ENCODE results near the gene AK9.

GRCh38 chr6:109496036-109496772, 194.8 kb downstream of the AK9 start:
- TF ChIP-seq, protein P1, sequence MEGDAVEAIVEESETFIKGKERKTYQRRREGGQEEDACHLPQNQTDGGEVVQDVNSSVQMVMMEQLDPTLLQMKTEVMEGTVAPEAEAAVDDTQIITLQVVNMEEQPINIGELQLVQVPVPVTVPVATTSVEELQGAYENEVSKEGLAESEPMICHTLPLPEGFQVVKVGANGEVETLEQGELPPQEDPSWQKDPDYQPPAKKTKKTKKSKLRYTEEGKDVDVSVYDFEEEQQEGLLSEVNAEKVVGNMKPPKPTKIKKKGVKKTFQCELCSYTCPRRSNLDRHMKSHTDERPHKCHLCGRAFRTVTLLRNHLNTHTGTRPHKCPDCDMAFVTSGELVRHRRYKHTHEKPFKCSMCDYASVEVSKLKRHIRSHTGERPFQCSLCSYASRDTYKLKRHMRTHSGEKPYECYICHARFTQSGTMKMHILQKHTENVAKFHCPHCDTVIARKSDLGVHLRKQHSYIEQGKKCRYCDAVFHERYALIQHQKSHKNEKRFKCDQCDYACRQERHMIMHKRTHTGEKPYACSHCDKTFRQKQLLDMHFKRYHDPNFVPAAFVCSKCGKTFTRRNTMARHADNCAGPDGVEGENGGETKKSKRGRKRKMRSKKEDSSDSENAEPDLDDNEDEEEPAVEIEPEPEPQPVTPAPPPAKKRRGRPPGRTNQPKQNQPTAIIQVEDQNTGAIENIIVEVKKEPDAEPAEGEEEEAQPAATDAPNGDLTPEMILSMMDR (conservative IDR thresholded peaks at IDR 0.05; ENCODE audit: low read depth, low read length): no peak
- TF ChIP-seq EZH2 (IDR thresholded peaks at IDR 0.05; ENCODE audit: low read length, unreplicated experiment) (no peak), EZH2phosphoT487 (IDR thresholded peaks at IDR 0.05; ENCODE audit: borderline replicate concordance, low read length) (no peak)

Measured in PC-3 (cell line).